Ascending aorta (tissue), 2 donors: ENCODE data around the gene CFI. TPM values are rescaled to one million over a fixed set of nuclear protein-coding genes. Genes with fewer than 3 reads are reported as not detected.

Experiments used
- DNase-seq, 2 donors: peaks; one replicate each; pipeline ENCODE4 v3.0.0-alpha.2; 2019; ENCODE audit warnings: low spot score in 2 of 2
- H3K27ac ChIP-seq, 2 donors: fragments of 200-600 bp; sonication (generic); one replicate each; pipeline ENCODE4 v1.5.1; 2016 to 2017; ENCODE audit warnings: mild to moderate bottlenecking in 1 of 2
- H3K27me3 ChIP-seq: fragments of 200-600 bp; sonication (generic); one replicate; pipeline ENCODE4 v1.5.1; 2017
- H3K36me3 ChIP-seq, 2 donors: fragments of 200-600 bp; sonication (generic); one replicate each; pipeline ENCODE4 v1.5.1; 2016
- H3K4me1 ChIP-seq, 2 donors: fragments of 200-600 bp; sonication (generic); one replicate each; pipeline ENCODE4 v1.5.1; 2016 to 2017; ENCODE audit warnings: mild to moderate bottlenecking in 1 of 2
- H3K4me3 ChIP-seq, 2 donors: fragments of 200-600 bp; sonication (generic); one replicate each; pipeline ENCODE4 v1.5.1; 2016 to 2017; ENCODE audit warnings: mild to moderate bottlenecking in 1 of 2
- H3K9me3 ChIP-seq, 2 donors: fragments of 200-600 bp; sonication (generic); one replicate each; pipeline ENCODE4 v1.5.1; 2016
- intact Hi-C: fragments of 100-400 bp; cut with DNase I; formaldehyde crosslinking; loops from one replicate; pipeline ENCODE4 v1.15.1; 2023
- total RNA-seq: library from RNA; depleted of rRNA; stranded (reverse); fragments of >200 nt; gene quantifications from one replicate; pipeline ENCODE4 v1.1.0, GENCODE V29; 2016
- TF ChIP-seq, protein P1 (sequence below), 3 experiments: fragments of 200-600 bp in 2 of 3; fragments of 450-650 bp in 1 of 3; sonication (generic) in 2 of 3; IDR thresholded peaks; one replicate each; pipeline ENCODE4 v1.5.1; 2016 to 2019; ENCODE audit warnings: antibody characterized with exemption in 3 of 3, mild to moderate bottlenecking in 1 of 3, moderate library complexity in 1 of 3

The CFI gene
- total RNA-seq, 1 donor from 2014 or later = 17.8 TPM

DNA sequence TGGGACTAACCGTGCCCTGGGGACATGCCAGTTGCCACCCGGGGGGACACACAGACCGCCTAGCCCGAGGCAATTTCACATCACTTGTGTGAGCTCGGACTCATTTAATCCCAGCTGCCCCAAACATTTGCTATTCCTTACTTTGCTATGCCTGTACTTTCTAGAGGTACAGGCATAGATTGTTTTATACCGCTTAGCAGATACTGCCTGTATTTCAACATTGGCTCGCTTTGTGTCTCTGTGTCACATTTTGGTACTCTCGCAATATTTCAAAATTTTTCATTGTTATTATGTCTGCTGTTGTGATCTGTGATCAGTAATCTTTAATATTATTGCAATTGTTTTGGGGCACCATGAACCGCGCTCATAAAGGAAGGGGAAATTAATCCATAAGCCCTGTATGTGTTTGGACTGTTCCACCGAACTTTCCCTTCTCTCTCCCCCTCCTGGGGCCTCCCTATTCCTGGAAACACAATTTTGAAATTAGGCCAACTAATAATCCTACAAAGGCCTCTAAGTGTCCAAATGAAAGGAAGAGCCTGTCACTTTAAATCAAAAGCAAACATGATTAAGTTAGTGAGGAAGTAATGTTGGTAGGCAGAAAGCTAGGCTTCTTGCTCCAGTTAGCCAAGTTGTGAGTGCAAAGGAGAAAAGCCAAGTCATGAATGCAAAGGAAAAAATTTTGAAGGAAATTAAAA lies 98.0 kb downstream of the CFI start:
- intact Hi-C loops = loop anchor here (1.0 to 5.0 kb wide), 4 partner anchors 26 to 1053 kb away; partner anchors contain the start of genes OSTC, PLA2G12A and SEC24B
- Histone ChIP-seq H3K9me3 (no peaks in the 10 kb centered on the region), H3K4me3 (peak overlapping the region; percentile 58 to 77), H3K27ac (peak overlapping the region; percentile 73 to 82), H3K36me3 (no peaks in the 10 kb centered on the region), H3K4me1 (peaks cover 6 to 15% of the 10 kb centered on the region in 2 donors), H3K27me3 (no peaks in the 10 kb centered on the region)
- DNase-seq = no peak
- TF ChIP-seq, protein P1, sequence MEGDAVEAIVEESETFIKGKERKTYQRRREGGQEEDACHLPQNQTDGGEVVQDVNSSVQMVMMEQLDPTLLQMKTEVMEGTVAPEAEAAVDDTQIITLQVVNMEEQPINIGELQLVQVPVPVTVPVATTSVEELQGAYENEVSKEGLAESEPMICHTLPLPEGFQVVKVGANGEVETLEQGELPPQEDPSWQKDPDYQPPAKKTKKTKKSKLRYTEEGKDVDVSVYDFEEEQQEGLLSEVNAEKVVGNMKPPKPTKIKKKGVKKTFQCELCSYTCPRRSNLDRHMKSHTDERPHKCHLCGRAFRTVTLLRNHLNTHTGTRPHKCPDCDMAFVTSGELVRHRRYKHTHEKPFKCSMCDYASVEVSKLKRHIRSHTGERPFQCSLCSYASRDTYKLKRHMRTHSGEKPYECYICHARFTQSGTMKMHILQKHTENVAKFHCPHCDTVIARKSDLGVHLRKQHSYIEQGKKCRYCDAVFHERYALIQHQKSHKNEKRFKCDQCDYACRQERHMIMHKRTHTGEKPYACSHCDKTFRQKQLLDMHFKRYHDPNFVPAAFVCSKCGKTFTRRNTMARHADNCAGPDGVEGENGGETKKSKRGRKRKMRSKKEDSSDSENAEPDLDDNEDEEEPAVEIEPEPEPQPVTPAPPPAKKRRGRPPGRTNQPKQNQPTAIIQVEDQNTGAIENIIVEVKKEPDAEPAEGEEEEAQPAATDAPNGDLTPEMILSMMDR (IDR thresholded peaks at IDR 0.05) = no peak

DNA sequence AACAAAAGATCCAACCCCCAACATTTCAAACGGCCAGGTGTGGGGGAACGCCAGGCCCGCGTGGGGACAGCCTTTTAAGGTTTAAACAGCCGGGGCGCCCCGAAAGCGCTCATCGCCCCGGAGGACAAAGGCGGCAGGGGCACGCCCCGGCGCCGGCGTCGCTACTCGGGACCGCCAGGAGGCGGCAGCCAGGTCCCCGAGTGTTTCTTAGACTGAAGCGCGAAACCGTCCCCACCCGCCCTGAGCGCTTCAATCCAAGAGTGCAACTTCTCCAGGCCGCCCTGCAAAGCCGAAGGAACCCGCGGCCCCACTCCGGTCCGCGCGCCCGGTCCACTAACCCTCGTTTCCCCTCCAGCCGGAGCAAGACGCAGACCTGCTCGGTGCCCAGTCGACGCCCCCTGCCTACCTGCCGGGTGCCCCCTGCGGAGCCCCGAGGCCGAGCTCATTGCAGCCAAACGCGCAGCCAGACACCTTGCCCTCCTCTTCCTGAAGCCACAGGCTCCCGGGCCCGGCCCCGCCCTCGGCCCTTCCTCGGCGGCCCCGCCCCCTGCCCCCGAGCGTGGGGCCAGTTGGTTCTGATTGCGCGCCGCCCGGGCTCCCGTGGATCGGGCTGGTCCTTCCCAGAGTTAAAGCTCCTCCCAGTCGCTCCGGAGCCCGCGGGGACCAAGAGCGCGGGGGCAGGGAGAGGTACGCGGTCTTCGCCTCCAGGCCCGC lies 98.7 kb downstream of the CFI start, which contains the start of gene CASP6:
CASP6 (minus strand) TSS at position 496 of the 714 bp plus-strand sequence; CDS start at position 446, 50 bp downstream.
- peak within 1 kb of the TSS; percentile 73 to 82 for H3K27ac ChIP-seq
- H3K4me3 ChIP-seq = peak within 1 kb of the TSS; percentile 58 to 77
- peak; percentile 52 to 92 for DNase-seq
- H3K9me3 ChIP-seq = no peaks in the 10 kb centered on the region
- H3K27me3 ChIP-seq = no peaks in the 10 kb centered on the region
- peaks cover 6 to 15% of the 10 kb centered on the region in 2 donors for H3K4me1 ChIP-seq
- H3K36me3 ChIP-seq = no peaks in the 10 kb centered on the region
- intact Hi-C loops = loop anchor here (1.0 to 5.0 kb wide), 4 partner anchors 27 to 1052 kb away; partner anchors contain the start of genes OSTC, PLA2G12A and SEC24B
- TF ChIP-seq, protein P1 (IDR thresholded peaks at IDR 0.05) = peak; percentile 65 to 74 (median 69)

DNA sequence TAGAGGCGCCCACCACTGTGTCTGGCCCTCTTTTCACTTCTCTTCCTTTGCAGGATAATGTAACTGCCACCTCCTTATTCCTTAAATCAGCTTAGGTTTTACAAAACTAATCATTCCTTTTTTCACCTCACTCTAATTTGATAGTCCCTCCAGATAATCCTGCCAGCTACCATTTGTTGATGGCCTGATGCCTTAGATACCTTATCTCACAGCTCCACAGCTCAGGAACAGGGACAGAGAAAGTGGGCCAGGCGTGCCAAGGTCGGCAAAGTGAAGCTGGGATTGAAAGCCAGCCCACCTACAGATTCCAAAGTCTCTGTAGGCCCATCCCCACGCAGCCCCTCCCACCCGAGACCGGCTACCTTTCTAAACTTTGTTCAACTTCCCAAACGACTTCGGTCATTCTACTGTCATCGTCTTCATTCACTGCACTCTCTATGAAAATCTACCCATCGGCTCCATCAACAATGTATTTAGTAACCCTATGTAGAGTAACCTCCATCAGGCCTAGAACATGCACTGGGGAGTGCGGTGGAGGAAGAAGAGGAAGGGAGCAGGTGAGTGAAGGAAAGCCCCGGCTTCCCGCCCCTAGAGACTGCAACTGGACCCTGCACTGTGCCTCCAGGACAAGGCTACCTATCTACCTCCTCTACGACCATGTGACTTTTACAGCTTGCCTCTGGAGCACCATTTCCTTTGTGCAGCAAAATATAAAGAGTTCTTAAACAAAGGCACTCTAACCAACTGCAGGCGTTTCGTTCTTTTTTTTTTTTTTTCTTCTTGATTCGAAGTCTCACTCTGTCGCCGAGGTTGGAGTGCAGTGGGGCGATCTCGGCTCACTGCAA lies 100.0 kb downstream of the CFI start:
- no peaks in the 10 kb centered on the region for H3K9me3 ChIP-seq
- no peak for DNase-seq
- H3K27me3 ChIP-seq = no peaks in the 10 kb centered on the region
- intact Hi-C loops = loop anchor here (2.0 to 5.0 kb wide), 3 partner anchors 115 to 1051 kb away; partner anchors contain the start of genes OSTC and SEC24B
- H3K36me3 ChIP-seq = peaks cover 0 to 11% of the 10 kb centered on the region in 2 donors
- H3K4me1 ChIP-seq = peaks cover 6 to 15% of the 10 kb centered on the region in 2 donors
- peak overlapping the region; percentile 73 to 82 for H3K27ac ChIP-seq
- H3K4me3 ChIP-seq = peak overlapping the region; percentile 58 to 77
- TF ChIP-seq, protein P1 (IDR thresholded peaks at IDR 0.05) = no peak

DNA sequence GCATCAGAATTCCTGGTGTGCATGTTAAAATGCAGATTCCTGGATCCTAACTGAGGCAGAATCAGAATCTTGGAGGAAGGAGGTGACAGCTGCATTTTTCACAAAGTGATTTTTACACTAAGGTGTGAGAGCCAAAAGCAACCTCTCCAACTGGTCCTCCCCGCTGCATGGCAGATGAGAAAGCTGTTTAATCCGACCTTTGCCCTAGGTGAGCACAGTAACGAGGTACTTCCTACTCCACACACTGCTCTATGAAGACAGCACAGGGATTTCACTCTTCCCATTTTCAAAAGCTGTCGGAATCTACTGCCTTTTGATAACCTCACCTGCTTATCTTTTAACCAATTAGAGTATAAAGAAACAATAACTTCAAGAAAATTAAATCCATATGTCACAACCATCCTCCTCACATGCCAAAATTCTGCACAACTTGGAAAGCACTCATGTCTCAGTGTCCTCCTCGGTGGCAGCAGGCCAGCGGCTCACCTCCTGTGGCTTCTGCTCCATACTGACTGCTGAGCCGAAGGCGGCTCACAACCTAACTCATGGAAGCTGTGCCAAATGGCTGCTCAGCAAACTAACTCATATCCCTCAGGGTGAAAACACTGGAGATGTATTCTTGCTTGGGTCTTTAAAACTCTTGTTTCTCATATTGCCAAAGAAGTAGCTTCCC lies 102.1 kb downstream of the CFI start:
- H3K27me3 ChIP-seq = no peaks in the 10 kb centered on the region
- no peak overlapping the region for H3K4me3 ChIP-seq
- peaks cover 6 to 15% of the 10 kb centered on the region in 2 donors for H3K4me1 ChIP-seq
- H3K27ac ChIP-seq = no peak overlapping the region
- H3K36me3 ChIP-seq = peaks cover 0 to 18% of the 10 kb centered on the region in 2 donors
- DNase-seq = no peak
- intact Hi-C loops = loop anchor here (5.0 kb wide), 1 partner anchor 267 kb away; the partner anchor contains the start of gene SEC24B
- TF ChIP-seq, protein P1 (IDR thresholded peaks at IDR 0.05) = no peak
- H3K9me3 ChIP-seq = no peaks in the 10 kb centered on the region
